ENCODE data around the gene YY1AP1.
A peak's percentile ranks its signal among the peaks of the same experiment; 100 is the strongest.
"Not testable (repeated sequence)": the region's sequence is repeated elsewhere in the genome, so short reads cannot be mapped to it uniquely, and the experiment has no call there.

Gene YY1AP1

DNA sequence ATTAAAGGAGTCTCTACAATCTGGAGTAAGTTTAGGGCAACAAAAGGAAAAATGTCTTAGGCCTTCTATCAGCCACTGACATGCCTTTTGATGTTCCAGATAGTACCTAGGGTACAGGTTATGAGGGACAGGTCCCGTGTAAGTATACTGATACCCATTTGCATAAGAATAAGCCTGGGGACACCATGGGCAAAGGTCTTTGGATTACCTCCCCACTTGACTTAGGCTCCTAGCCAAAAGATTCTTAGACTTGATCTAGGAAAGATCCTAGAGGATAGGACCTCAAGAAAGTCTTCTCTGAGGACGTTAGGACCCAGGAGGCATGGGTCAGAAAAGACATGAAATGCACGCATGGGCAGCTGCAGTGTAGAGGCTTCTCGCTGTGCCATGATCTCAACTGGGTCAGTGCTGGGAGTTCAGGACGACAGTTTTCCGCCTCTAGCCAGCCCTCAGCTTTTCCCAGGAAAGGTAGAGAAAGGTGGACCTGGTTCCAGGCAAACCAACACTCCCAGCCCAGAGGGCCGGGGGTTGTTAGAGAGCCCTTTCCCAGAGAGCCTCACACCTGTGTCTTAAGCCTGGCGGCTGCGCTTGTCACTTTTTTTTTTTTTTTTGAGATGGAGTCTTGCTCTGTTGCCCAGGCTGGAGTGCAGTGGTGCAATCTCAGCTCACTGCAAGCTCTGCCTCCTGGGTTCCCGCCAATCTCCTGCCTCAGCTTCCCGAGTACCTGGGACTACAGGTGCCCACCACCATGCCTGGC, 52.0 kb downstream of the YY1AP1 start:
- Histone ChIP-seq H3K27me3 (ENCODE audit: control insufficient read depth, insufficient read depth, low read length) (no peaks in the 10 kb centered on the region), H3K4me3 (ENCODE audit: low read length) (no peak overlapping the region), H3K4me1 (ENCODE audit: control insufficient read depth, insufficient read depth, low read length) (no peaks in the 10 kb centered on the region), H3K9ac (ENCODE audit: low read length) (no peak overlapping the region), H3K36me3 (ENCODE audit: control insufficient read depth, insufficient read depth, low read length) (no peaks in the 10 kb centered on the region), H3K27ac (ENCODE audit: low read depth, low read length) (no peak overlapping the region)

GRCh38 chr1:155626428-155626827, 62.1 kb downstream of the YY1AP1 start:
- H3K36me3 ChIP-seq (ENCODE audit: control insufficient read depth, insufficient read depth, low read length); H3K27me3 ChIP-seq (ENCODE audit: control insufficient read depth, insufficient read depth, low read length); H3K9ac ChIP-seq (ENCODE audit: low read length); H3K4me1 ChIP-seq (ENCODE audit: control insufficient read depth, insufficient read depth, low read length); H3K4me3 ChIP-seq (ENCODE audit: low read length); H3K27ac ChIP-seq (ENCODE audit: low read depth, low read length): not testable (repeated sequence)

- Histone ChIP-seq H3K36me3 (ENCODE audit: control insufficient read depth, insufficient read depth, low read length) (no peaks in the 10 kb centered on the region), H3K9ac (ENCODE audit: low read length) (no peak overlapping the region), H3K27ac (ENCODE audit: low read depth, low read length) (no peak overlapping the region), H3K4me3 (ENCODE audit: low read length) (no peak overlapping the region), H3K4me1 (ENCODE audit: control insufficient read depth, insufficient read depth, low read length) (no peaks in the 10 kb centered on the region), H3K27me3 (ENCODE audit: control insufficient read depth, insufficient read depth, low read length) (no peaks in the 10 kb centered on the region)
These were observed 65.2 kb downstream of the YY1AP1 start for GRCh38 chr1:155623357-155623756.

DNA sequence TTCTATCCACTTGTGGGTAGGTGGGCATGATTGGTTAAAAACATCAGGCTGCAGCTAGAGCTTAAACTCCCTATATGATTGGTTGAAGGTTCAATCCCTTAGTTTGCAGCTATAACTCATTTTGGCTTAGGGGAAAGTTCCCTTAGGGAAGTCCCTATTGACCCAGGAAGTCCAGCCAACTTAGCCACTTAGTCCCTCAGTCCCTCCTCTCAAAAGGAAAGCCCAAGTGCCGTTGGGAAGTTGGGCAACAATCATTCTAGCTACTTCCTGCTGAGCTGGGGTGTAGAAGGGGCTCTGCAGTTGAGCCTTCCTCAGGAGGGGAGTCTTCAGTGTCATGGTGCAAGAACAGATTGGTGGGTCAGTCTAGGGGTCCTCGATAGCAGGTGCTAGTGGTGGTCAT, 66.4 kb downstream of the YY1AP1 start:
- Histone ChIP-seq H3K36me3 (ENCODE audit: control insufficient read depth, insufficient read depth, low read length) (no peaks in the 10 kb centered on the region), H3K4me3 (ENCODE audit: low read length) (no peak overlapping the region), H3K27me3 (ENCODE audit: control insufficient read depth, insufficient read depth, low read length) (no peaks in the 10 kb centered on the region), H3K4me1 (ENCODE audit: control insufficient read depth, insufficient read depth, low read length) (no peaks in the 10 kb centered on the region), H3K27ac (ENCODE audit: low read depth, low read length) (no peak overlapping the region), H3K9ac (ENCODE audit: low read length) (no peak overlapping the region)

GRCh38 chr1:155613226-155613625, 75.3 kb downstream of the YY1AP1 start:
- H3K27ac ChIP-seq (ENCODE audit: low read depth, low read length); H3K9ac ChIP-seq (ENCODE audit: low read length); H3K36me3 ChIP-seq (ENCODE audit: control insufficient read depth, insufficient read depth, low read length); H3K4me3 ChIP-seq (ENCODE audit: low read length); H3K27me3 ChIP-seq (ENCODE audit: control insufficient read depth, insufficient read depth, low read length); H3K4me1 ChIP-seq (ENCODE audit: control insufficient read depth, insufficient read depth, low read length): not testable (repeated sequence)

DNA sequence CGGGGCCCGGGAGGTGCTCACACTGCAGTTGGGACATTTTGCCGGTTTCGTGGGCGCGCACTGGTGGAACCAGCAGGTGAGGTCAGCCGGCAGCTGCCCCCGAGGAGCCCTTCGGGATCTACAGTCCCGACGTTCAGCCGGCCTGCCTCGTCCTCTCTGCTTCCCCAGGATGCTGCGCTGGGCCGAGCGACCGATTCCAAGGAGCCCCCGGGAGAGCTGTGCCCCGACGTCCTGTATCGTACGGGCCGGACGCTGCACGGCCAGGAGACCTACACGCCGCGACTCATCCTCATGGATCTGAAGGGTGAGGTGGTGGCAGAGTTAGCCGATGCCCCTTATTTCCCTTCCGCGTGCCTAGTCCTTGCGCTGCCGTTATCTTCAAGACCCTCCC, 78.3 kb downstream of the YY1AP1 start:
- not testable (repeated sequence) for H3K9ac ChIP-seq (ENCODE audit: low read length); H3K4me1 ChIP-seq (ENCODE audit: control insufficient read depth, insufficient read depth, low read length); H3K27ac ChIP-seq (ENCODE audit: low read depth, low read length)

DNA sequence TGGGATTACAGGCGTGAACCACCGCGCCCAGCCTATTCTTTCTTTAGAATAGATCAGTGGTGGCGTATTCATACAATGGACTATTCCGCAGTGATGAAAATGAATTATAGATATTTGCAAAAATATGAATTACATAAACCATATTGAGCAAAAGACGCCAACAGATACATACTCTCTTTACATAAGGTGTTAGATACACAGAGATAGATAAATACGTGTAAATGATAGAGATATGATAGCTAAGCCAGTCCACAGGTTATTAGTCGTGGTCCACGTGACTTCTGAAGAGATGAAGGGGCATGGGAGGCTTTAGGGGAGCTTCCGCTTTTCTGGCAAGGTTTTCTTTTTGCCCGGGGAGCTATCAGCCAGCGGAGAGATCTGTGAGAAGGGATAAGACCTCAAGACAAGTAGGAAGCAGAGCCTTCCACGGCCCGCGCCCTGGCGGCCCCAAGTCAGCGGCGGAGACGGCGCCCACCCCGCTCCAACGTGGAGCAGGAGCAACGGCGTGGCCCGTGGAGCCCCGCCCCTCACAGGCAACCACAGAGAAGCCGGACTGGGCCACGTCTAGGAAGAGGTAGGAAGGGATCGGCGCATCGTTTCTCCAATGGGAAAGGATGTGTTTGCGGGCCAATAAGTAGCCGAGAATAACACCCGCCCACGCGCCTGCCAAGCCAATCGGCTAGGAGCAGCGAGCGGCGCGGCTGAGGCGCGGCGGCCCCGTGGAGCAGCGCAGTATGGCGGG, 78.9 kb downstream of the YY1AP1 start, which contains the start of gene MSTO1:
Gene MSTO1 (plus strand): TSS at position 704 of the 742 bp plus-strand sequence. CDS start 31 bp downstream, at position 735.
- H3K4me3 ChIP-seq (ENCODE audit: low read length) = peak within 1 kb of the TSS; percentile 73
- H3K4me1 ChIP-seq (ENCODE audit: control insufficient read depth, insufficient read depth, low read length) = no peaks in the 10 kb centered on the region
- peaks cover 2% of the 10 kb centered on the region for H3K36me3 ChIP-seq (ENCODE audit: control insufficient read depth, insufficient read depth, low read length)
- peak within 1 kb of the TSS; percentile 15 for H3K27ac ChIP-seq (ENCODE audit: low read depth, low read length)
- peak within 1 kb of the TSS; percentile 1 for H3K9ac ChIP-seq (ENCODE audit: low read length)
- H3K27me3 ChIP-seq (ENCODE audit: control insufficient read depth, insufficient read depth, low read length) = no peaks in the 10 kb centered on the region

More for the DNA sequence above, 78.3 kb downstream of the YY1AP1 start:
- H3K27me3 ChIP-seq (ENCODE audit: control insufficient read depth, insufficient read depth, low read length); H3K36me3 ChIP-seq (ENCODE audit: control insufficient read depth, insufficient read depth, low read length): not testable (repeated sequence)
- peak overlapping the region; percentile 46 for H3K4me3 ChIP-seq (ENCODE audit: low read length)
